GM12872 (cell line): ENCODE measurements around the gene C1RL.

Experiments used
- CTCF ChIP-seq: IDR thresholded peaks from 3 replicates; pipeline ENCODE4 v1.5.1; 2011; ENCODE audit warnings: low read depth, mild to moderate bottlenecking, low read length, moderate library complexity; ENCODE audit not compliant: insufficient read depth

Gene C1RL

GRCh38 chr12:7089196-7089871 is 19.7 kb downstream of the C1RL start:
- TF ChIP-seq CTCF: no peak

- no peak for TF ChIP-seq CTCF
Observed at GRCh38 chr12:7083125-7083524, 25.9 kb downstream of the C1RL start.

- no peak for TF ChIP-seq CTCF
Observed at GRCh38 chr12:7081037-7081436, 28.0 kb downstream of the C1RL start.

- TF ChIP-seq CTCF: no peak
Observed at GRCh38 chr12:7079826-7080125, 29.2 kb downstream of the C1RL start.

GRCh38 chr12:7078163-7078562 is 30.9 kb downstream of the C1RL start:
- TF ChIP-seq CTCF: peak; percentile 14; the same call in 1 of the 3 replicates

GRCh38 chr12:7076493-7076892 is 32.5 kb downstream of the C1RL start:
- no peak for TF ChIP-seq CTCF

GRCh38 chr12:7075939-7076338 is 33.1 kb downstream of the C1RL start:
- no peak for TF ChIP-seq CTCF

GRCh38 chr12:7075518-7075917 is 33.5 kb downstream of the C1RL start:
- no peak for TF ChIP-seq CTCF
